Stimulated activated CD4-positive, alpha-beta T cell treated with anti-CD3 and anti-CD28 coated beads, Interleukin-12 subunit alpha, Interleukin-12 subunit beta, amount 100 ng/mL, for 48 hours (primary cell): ENCODE measurements around the gene FARP1.

Source experiments
- DNase-seq, 3 donors: peaks; one replicate each; pipeline ENCODE4 v3.0.0-alpha.2; 2020; ENCODE audit warnings: low read depth in 2 of 3, low spot score in 1 of 3

FARP1 gene

DNA sequence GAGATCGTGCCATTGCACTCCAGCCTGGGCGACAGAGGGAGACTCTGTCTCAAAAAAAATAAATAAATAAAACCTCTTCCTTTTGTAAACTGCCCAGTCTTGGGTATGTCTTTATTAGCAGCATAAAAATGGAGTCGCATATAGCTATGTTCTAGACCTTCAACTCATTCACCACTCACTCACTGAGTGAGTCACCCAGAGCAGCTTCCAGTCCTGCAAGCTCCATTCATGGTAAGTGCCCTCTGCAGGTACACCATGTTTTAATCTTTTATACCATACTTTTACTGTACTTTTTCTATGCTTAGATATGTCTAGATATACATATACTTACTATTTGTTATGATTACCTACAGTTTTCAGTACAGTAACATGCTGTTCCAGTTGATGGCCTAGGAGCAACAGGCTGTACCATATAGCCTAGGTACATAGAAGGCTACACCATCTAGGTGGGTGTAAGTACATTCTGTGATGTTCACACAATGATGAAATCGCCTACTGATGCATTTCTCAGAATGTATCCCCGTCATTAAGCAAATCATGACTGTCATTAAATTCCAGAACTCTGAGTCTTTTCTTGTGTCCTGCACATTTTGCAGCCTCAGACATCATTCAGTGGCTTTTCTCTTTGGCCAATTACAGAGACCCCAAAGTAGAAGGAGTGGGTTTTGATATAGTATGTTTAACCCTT is 13.7 kb upstream of the FARP1 start:
- DNase-seq = no peak

DNA sequence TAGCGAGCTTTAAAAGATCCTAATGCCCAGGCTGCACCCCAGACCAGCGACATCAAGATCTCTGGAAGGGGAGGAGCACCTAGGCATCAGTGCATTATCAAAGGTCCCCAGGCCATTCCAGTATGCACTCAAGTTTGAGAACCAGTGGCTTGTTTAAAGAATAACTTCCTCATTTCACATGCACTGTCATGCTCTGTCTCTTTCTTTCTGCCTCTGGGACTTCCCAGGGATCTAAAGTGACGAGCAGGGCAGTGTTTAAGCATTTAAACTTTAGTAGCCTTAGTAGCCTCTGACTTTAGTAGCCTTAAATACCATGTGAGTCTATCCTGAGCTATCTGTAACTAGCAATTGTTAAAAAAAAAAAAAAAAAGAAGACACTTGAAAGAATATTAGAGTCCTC is 8.9 kb upstream of the FARP1 start:
- DNase-seq = no peak

DNA sequence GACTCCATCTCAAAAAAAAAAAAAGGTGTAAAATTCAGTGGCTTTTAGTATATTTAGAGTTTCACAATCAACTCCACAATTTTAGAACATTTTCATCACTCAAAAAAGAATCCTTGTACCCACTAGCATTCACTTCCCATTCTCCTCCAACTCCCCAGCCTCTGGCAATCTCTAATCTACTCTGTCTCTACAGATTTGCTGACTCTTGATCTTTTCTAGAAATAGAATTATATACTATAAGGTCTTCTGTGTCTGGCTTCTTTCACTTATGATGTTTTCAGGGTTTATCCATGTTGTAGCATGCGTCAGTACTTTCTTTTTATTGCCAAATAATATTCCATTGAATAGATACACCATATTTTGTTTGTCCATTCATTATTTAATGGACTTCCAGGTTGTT is 8.0 kb upstream of the FARP1 start:
- DNase-seq = no peak

GRCh38 chr13:98141091-98141490 is 1.8 kb upstream of the FARP1 start:
- no peak for DNase-seq

GRCh38 chr13:98141509-98142379 is 1.1 kb upstream of the FARP1 start:
- DNase-seq = no peak

- no peak for DNase-seq
Measured at GRCh38 chr13:98143157-98143553, 261 bp downstream of the FARP1 start.

DNA sequence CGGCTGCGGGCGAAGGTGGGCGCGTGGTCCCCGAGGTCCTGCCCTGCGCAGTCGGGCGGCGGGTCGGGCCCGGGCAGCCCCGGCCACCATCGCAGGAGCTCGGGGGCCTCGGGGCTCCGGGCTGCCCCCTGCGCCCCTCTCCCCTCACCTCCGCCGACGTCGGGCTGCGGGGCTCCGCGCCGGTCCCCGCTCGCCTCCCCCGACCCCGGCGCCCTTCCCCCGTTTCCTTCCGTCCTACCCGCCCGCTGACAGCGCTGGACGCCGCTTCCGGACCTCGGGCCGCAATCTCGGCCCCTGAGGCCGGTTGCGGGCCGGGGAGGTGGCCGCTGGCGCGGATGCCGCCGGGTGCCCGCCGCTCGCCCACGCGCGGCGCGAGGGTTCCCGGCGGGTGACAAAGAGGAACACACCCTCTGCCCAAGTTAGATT is 720 bp downstream of the FARP1 start:
- DNase-seq = no peak

DNA sequence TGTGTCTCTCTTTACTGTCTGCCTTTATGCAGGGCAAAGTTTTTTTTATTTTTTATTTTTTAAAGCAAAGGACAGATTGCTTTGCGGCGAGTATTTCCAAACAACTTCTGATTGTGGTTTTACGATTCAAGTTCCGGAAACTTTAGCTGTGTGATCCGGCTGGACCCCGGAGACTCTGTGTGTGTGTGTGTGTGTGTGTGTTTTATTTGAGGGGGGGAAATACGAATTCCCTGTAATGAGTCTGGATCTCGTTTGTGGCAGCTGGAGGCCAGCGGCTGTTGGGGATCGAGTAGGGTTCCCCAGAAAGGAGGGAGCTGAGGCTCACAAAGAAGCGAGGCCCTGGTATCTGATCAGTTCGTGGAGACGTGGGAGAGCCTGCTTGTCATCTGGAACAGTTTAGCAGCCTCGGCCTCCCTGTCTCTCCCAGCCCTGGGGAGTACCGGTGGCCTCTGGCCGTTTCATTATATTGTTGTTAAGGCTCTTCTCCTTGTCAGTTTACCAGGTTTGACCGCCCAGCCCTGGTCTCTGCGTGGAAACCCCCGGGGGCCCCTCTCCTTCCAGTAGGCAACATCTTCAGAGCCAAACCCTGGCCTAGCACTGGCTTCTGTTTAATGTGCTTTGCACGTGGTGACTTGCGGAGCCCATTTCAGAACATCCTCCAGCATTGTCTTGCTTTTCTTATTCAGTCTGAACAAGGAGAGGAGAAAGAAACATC is 1.3 kb downstream of the FARP1 start:
- no peak for DNase-seq

- no peak for DNase-seq
Measured at GRCh38 chr13:98144801-98145350, 2.0 kb downstream of the FARP1 start.

- DNase-seq = no peak
Measured at GRCh38 chr13:98147521-98147920, 4.6 kb downstream of the FARP1 start.

DNA sequence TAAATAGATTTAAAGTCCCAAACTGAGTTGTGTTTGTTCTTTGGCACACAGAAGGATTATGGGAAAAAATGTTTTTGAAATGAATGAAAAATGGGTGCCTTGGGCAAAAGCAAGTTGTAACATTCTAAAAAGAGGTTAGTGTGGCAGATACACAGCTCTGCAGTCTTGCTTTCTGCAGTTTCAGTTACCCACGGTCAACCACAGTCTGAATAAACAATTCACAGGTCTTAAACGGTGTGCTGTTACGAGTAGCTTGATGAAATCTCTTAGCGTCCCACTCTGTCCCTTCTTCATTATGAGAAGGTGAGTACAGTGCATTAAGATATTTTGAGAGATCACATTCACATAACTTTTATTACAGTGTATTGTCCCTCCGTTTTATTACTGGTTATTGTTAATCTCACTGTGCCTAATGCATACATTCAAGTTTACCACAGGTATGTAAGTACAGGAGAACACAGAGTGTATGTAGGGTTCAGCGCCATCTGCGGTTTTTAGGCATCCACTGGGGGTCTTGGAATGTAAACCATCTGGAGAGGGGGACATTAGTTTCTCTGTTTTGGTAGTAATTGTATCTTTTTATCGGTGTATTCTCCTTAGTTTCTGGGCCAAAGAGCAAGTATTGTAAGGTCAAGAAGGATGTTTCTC is 8.1 kb downstream of the FARP1 start:
- no peak for DNase-seq

GRCh38 chr13:98155475-98156109 is 12.7 kb downstream of the FARP1 start:
- DNase-seq = no peak

- DNase-seq = no peak
Measured at GRCh38 chr13:98156259-98156658, 13.4 kb downstream of the FARP1 start.

DNA sequence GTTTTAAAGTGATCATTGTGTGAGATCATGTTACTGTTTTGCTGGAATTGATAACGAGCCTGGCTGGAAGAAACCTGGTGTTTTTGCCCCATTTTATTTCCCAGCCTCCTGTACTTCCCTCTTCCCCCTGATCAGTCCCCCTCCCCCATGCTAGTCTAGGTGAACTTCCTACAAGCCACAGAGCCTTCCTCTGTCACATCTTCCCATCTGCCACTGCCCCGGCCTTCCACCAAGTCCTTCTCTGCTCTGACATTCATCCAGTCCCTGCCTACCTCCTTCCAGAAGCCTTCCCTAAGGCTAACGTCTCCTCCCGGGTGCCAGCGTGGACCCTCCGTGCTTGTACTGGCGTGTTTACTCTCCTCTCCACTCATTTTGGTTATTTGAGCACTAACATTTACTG is 14.3 kb downstream of the FARP1 start:
- no peak for DNase-seq

DNA sequence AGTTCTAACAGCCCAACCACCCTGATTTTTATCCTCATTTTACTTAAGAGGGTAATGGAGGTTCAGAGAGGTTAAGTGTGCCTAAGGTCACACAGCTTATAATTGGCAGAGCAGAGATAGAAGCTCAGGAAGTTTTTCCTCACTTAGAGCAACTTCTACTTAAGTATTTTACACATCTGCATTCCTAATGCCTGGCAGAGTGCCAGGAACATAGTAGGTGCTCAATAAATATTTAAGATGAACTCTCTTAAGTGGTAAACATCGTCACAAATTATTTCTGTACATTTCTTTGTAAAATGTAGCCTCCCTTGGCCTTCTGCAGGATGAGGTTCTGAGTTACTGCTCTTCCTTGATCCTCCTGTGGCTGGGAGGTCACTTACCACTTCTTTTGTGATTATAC is 14.7 kb downstream of the FARP1 start:
- no peak for DNase-seq

DNA sequence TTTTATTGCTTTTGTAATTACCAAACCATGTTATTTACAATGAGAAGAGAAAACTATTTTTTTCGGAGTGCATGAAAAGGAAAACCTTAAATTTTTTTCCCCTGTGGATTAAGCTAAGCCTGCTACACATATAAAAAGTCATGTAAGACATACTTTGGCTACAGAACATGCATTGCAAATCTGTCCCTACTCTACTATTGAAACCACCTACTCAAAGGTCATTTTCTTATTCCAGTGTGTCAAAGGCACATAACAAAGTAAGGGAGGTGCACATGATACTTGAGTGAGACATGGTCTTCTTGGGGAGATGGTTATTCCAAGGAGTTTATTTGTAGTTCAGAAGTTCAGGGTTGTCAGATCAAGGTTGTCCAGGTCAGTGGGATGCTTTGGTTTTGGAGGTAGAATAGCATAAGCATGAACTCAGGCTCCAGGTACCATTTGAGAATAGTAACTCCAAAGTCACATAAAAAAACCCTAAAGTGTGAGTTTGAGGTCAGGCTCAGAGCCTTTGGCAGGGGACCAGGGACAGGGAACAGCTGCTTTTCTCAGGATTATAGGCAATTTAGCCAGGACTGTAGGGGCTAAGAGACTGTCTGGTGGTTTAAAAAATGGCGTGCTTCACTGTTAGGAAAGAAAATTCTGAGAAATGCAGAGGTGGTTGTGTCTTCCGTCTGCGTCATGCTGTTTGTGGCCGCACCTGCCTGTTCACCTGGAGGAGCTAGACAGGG is 15.4 kb downstream of the FARP1 start:
- no peak for DNase-seq

DNA sequence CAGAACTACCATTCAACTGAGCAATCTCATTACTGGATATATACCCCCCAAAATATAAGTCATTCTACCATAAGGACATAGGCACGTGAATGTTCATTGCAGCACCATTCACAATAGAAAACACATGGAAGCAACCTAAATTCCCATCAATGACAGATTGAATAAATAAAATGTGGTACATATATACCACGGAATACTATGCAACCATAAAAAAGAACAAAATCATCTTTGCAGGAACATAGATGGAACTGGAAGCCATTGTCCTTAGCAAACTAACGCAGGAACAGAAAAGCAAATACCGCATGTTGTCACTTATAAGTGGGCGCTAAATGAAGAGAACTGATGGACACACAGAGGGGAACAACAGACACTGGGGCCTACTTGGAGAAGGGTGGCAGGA is 20.0 kb downstream of the FARP1 start:
- no peak for DNase-seq

- no peak for DNase-seq
Measured at GRCh38 chr13:98169331-98169730, 26.4 kb downstream of the FARP1 start.

DNA sequence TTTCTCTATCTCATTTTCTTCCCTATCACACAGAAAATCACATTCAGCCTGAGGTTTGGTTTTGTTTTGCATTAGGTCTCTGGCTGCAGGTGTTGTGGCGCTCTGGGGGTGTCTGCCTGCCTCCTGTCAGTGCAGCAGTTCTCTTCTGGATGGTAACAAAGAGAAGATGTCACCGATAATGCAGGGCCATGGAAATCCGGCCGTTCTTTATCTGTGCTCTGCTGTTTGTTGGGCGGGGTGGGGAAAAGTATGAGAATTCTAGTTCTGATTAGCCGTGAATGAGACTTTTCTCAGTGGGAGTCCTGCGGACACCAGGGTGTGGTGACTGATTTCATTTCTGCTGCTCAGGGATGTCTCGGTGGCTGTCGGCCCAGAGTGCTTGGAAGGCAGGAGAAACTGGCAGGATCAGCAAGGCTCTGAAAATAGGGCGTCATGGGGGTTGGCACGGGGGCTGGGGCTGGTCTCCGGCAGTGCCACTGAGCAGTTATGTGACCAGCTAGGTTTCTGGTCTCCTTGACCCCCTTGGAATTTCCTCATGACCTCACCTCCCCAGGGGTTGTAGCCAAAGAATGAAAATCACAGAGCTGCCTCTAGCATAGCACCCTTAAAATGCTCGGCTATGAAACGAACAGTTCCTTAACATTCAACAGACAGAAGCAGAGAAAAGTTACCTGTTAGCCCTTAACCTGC is 29.2 kb downstream of the FARP1 start:
- DNase-seq = no peak
